NT2/D1 (cell line): ENCODE results near the gene TBX4.
"Not testable (repeated sequence)": the region's sequence is repeated elsewhere in the genome, so short reads cannot be mapped to it uniquely, and the experiment has no call there.

Experiments used
- SUZ12 ChIP-seq: IDR thresholded peaks from 2 replicates; pipeline ENCODE4 v1.6.1; 2011; ENCODE audit not compliant: insufficient read length, insufficient read depth; ENCODE audit errors: extremely low read depth
- YY1 ChIP-seq: IDR thresholded peaks from 2 replicates; pipeline ENCODE4 v1.6.1; 2011; ENCODE audit not compliant: insufficient read length, insufficient read depth

DNA sequence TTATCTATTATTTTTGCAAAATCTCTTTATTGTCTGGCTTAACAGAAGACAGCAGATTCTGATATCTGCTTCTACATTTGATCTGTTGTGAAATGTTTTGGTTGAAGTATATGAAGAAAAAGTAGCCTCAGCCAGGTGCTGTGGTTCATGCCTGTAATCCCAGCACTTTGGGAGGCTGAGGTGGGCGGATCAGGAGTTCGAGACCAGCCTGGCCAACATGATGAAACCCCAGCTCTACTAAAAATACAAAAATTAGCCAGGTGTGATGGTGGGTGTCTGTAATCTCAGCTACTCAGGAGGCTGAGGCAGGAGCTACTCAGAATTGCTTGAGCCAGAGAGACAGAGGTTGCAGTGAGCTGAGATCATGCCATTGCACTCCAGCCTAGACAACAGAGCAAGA is 75.2 kb downstream of the TBX4 start:
- not testable (repeated sequence) for TF ChIP-seq SUZ12, YY1
